SK-N-SH (cell line): Measurements from ENCODE around the gene CMBL. TPM values are rescaled to one million over a fixed set of nuclear protein-coding genes. Genes with fewer than 3 reads are reported as not detected.
"Not testable (repeated sequence)": the region's sequence is repeated elsewhere in the genome, so short reads cannot be mapped to it uniquely, and the experiment has no call there.

Experiments
- CTCF ChIA-PET: fragments of 300-600, 350-600 bp; formaldehyde crosslinking; extraction: SDS; loops from one replicate; lab custom pipeline; 2021; lab: Yijun Ruan, JAX
- POLR2A ChIA-PET: fragments of 350-600 bp; sonication (Branson Sonifier 250); formaldehyde crosslinking; extraction: SDS; loops from one replicate; lab custom pipeline; 2020; ENCODE audit warnings: antibody characterized with exemption, inconsistent platforms; lab: Yijun Ruan, JAX
- DNase-seq: peaks from one replicate; pipeline ENCODE4 v3.0.0; 2012
- H2AFZ ChIP-seq: fragments of 200-600 bp; sonication (generic); 2 replicates; pipeline ENCODE4 v1.8.1; 2016; ENCODE audit warnings: antibody characterized with exemption, mild to moderate bottlenecking, low read depth
- H3F3A ChIP-seq: fragments of 200-600 bp; sonication (generic); replicated peaks from 2 replicates; pipeline ENCODE3; 2016; ENCODE audit warnings: antibody characterized with exemption, mild to moderate bottlenecking; ENCODE audit not compliant: insufficient read depth
- H3K27ac ChIP-seq, 2 experiments: fragments of 200-500 bp in 1 of 2; fragments of 200-600 bp in 1 of 2; sonication (Bioruptor generic) in 1 of 2; sonication (generic), shearing (Covaris generic) in 1 of 2; 2 replicates each; pipeline versions ENCODE4 v1.5.1 to v1.6.1; 2014 to 2016; ENCODE audit warnings: low read depth in 2 of 2, inconsistent platforms in 1 of 2, low read length in 1 of 2, mild to moderate bottlenecking in 1 of 2, mixed read lengths in 1 of 2
- H3K27me3 ChIP-seq: fragments of 200-600 bp; sonication (generic), shearing (Covaris generic); 2 replicates; pipeline ENCODE4 v1.6.1; 2016; ENCODE audit warnings: mixed run types; ENCODE audit not compliant: insufficient read depth
- H3K36me3 ChIP-seq, 2 experiments: fragments of 200-500 bp in 1 of 2; fragments of 200-600 bp in 1 of 2; sonication (Bioruptor generic) in 1 of 2; sonication (generic) in 1 of 2; replicated peaks in 1 of 2; 2 replicates each; pipeline versions ENCODE3 to v1.5.1; 2014 to 2016; ENCODE audit warnings: low read length in 1 of 2, mild to moderate bottlenecking in 1 of 2; ENCODE audit not compliant: insufficient read depth in 2 of 2, control insufficient read depth in 1 of 2
- H3K4me1 ChIP-seq, 2 experiments: fragments of 200-500 bp in 1 of 2; fragments of 200-600 bp in 1 of 2; sonication (Bioruptor generic) in 1 of 2; sonication (generic), shearing (Covaris generic) in 1 of 2; 2 replicates each; pipeline versions ENCODE4 v1.5.1 to v1.6.1; 2014 to 2016; ENCODE audit warnings: low read depth in 1 of 2, low read length in 1 of 2, mixed run types in 1 of 2; ENCODE audit not compliant: insufficient read depth in 2 of 2, control insufficient read depth in 1 of 2
- H3K4me2 ChIP-seq: fragments of 200-600 bp; sonication (generic), shearing (Covaris generic); 2 replicates; pipeline ENCODE4 v1.6.1; 2017; ENCODE audit warnings: mixed run types
- H3K4me3 ChIP-seq, 2 experiments: fragments of 200-500 bp in 1 of 2; fragments of 200-600 bp in 1 of 2; sonication (Bioruptor generic) in 1 of 2; sonication (generic), shearing (Covaris generic) in 1 of 2; 2 replicates each; pipeline versions ENCODE4 v1.5.1 to v1.8.1; 2014 to 2016; ENCODE audit warnings: low read depth in 2 of 2, inconsistent platforms in 1 of 2, low read length in 1 of 2, mild to moderate bottlenecking in 1 of 2, mixed read lengths in 1 of 2, moderate library complexity in 1 of 2
- H3K79me2 ChIP-seq: fragments of 200-600 bp; sonication (generic); 2 replicates; pipeline ENCODE4 v1.8.1; 2017; ENCODE audit warnings: mild to moderate bottlenecking; ENCODE audit not compliant: insufficient read depth
- H3K9ac ChIP-seq: fragments of 200-600 bp; sonication (generic); 2 replicates; pipeline ENCODE4 v1.6.1; 2017; ENCODE audit warnings: mixed run types
- H3K9me2 ChIP-seq: fragments of 200-600 bp; sonication (generic); 2 replicates; pipeline ENCODE4 v1.6.1; 2017; ENCODE audit warnings: mixed run types
- H3K9me3 ChIP-seq: fragments of 200-600 bp; sonication (generic); 2 replicates; pipeline ENCODE4 v1.6.1; 2017; ENCODE audit warnings: mixed run types, mild to moderate bottlenecking, moderate library complexity
- H4K20me1 ChIP-seq: fragments of 200-600 bp; sonication (generic); 2 replicates; pipeline ENCODE4 v1.6.1; 2017; ENCODE audit warnings: mild to moderate bottlenecking, mixed run types; ENCODE audit not compliant: insufficient read depth
- FOSL2 ChIP-seq: IDR thresholded peaks from 2 replicates; pipeline ENCODE4 v1.4.0; 2012; ENCODE audit warnings: low read depth, mild to moderate bottlenecking, moderate library complexity, borderline replicate concordance
- MEF2A ChIP-seq: IDR thresholded peaks from 2 replicates; pipeline ENCODE4 v1.4.0; 2012; ENCODE audit warnings: low read depth, borderline replicate concordance
- RFX5 ChIP-seq: IDR thresholded peaks from 2 replicates; pipeline ENCODE4 v1.6.1; 2012; ENCODE audit warnings: mild to moderate bottlenecking, improper control_type of control experiment, low read length
- TCF12 ChIP-seq: IDR thresholded peaks from 2 replicates; pipeline ENCODE4 v1.4.0; 2012
- WGBS: methylation state at CpG from one replicate; pipeline ENCODE4 v1.1.6; 2017; ENCODE audit warnings: low lambda C conversion rate; 5-methylcytosine and 5-hydroxymethylcytosine counted together
- polyA plus RNA-seq, 3 experiments: library from polyadenylated mRNA; depleted of rRNA; stranded (reverse); fragments of >200 nt; gene quantifications; 2 replicates each; pipeline ENCODE4 v1.2.3, GENCODE V29; 2012
- TF ChIP-seq, protein P1 (sequence below): IDR thresholded peaks from 2 replicates; pipeline ENCODE4 v1.6.1; 2012; ENCODE audit warnings: mild to moderate bottlenecking, low read depth, low read length, moderate library complexity
- TF ChIP-seq, protein P2 (sequence below): fragments of 200-600 bp; sonication (generic); IDR thresholded peaks from 2 replicates; pipeline ENCODE4 v1.6.1; 2017; ENCODE audit warnings: antibody characterized with exemption, mild to moderate bottlenecking, moderate library complexity

CMBL gene
- polyA plus RNA-seq, 1 of the 3 experiments (the other 2 are of a cell fraction), result 61.0 TPM

GRCh38 chr5:10310835-10311570, 3.3 kb upstream of the CMBL start:
- TF ChIP-seq FOSL2, result peak; percentile 15; the same call in 1 of the 2 replicates
- H3K27ac ChIP-seq, H3K27me3 ChIP-seq, H3K79me2 ChIP-seq, H3K9me2 ChIP-seq, DNase-seq, H3K9me3 ChIP-seq, POLR2A ChIA-PET, CTCF ChIA-PET, H2AFZ ChIP-seq, H3K36me3 ChIP-seq, H3F3A ChIP-seq, H3K9ac ChIP-seq, H4K20me1 ChIP-seq, H3K4me3 ChIP-seq: not testable (repeated sequence)
- 83% methylated on average over 8 of the region's 8 CpGs for WGBS
- Histone ChIP-seq H3K4me2 (peak overlapping the region; percentile 53), H3K4me1 (peaks cover 10 to 14% of the 10 kb centered on the region in 2 experiments; a peak in 2 of 4 replicates)

GRCh38 chr5:10310066-10310779, 2.5 kb upstream of the CMBL start:
- H3K4me2 ChIP-seq, result peak overlapping the region; percentile 53
- peak overlapping the region; percentile 61; the same call in 1 of the 2 replicates for H2AFZ ChIP-seq
- H4K20me1 ChIP-seq, result no peaks in the 10 kb centered on the region
- no peak overlapping the region for H3K4me3 ChIP-seq
- H3K27ac ChIP-seq, result peak overlapping the region in 1 of 2 experiments; percentile 39; a peak in 3 of 4 replicates
- TF ChIP-seq RFX5 (peak; percentile 64; the same call in 1 of the 2 replicates), MEF2A (no peak), FOSL2 (peak; percentile 41; the same call in 1 of the 2 replicates), TCF12 (0 out of 2 replicates have a peak, but pooled peaks have one; percentile 7)
- TF ChIP-seq, protein P1, sequence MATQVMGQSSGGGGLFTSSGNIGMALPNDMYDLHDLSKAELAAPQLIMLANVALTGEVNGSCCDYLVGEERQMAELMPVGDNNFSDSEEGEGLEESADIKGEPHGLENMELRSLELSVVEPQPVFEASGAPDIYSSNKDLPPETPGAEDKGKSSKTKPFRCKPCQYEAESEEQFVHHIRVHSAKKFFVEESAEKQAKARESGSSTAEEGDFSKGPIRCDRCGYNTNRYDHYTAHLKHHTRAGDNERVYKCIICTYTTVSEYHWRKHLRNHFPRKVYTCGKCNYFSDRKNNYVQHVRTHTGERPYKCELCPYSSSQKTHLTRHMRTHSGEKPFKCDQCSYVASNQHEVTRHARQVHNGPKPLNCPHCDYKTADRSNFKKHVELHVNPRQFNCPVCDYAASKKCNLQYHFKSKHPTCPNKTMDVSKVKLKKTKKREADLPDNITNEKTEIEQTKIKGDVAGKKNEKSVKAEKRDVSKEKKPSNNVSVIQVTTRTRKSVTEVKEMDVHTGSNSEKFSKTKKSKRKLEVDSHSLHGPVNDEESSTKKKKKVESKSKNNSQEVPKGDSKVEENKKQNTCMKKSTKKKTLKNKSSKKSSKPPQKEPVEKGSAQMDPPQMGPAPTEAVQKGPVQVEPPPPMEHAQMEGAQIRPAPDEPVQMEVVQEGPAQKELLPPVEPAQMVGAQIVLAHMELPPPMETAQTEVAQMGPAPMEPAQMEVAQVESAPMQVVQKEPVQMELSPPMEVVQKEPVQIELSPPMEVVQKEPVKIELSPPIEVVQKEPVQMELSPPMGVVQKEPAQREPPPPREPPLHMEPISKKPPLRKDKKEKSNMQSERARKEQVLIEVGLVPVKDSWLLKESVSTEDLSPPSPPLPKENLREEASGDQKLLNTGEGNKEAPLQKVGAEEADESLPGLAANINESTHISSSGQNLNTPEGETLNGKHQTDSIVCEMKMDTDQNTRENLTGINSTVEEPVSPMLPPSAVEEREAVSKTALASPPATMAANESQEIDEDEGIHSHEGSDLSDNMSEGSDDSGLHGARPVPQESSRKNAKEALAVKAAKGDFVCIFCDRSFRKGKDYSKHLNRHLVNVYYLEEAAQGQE, result no peak
- TF ChIP-seq, protein P2, sequence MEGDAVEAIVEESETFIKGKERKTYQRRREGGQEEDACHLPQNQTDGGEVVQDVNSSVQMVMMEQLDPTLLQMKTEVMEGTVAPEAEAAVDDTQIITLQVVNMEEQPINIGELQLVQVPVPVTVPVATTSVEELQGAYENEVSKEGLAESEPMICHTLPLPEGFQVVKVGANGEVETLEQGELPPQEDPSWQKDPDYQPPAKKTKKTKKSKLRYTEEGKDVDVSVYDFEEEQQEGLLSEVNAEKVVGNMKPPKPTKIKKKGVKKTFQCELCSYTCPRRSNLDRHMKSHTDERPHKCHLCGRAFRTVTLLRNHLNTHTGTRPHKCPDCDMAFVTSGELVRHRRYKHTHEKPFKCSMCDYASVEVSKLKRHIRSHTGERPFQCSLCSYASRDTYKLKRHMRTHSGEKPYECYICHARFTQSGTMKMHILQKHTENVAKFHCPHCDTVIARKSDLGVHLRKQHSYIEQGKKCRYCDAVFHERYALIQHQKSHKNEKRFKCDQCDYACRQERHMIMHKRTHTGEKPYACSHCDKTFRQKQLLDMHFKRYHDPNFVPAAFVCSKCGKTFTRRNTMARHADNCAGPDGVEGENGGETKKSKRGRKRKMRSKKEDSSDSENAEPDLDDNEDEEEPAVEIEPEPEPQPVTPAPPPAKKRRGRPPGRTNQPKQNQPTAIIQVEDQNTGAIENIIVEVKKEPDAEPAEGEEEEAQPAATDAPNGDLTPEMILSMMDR, result no peak
- TF ChIP-seq, all 33 proteins: peak for 3
- H3K27me3 ChIP-seq, result no peaks in the 10 kb centered on the region
- H3K9ac ChIP-seq, result no peak overlapping the region
- H3K36me3 ChIP-seq, result no peaks in the 10 kb centered on the region
- CTCF ChIA-PET, result no interaction called here
- WGBS, result 53% methylated on average over 8 of the region's 8 CpGs
- peaks cover 10 to 14% of the 10 kb centered on the region in 2 experiments; a peak in 2 of 4 replicates for H3K4me1 ChIP-seq
- H3K79me2 ChIP-seq, result peaks cover 4% of the 10 kb centered on the region; the same call in 1 of the 2 replicates
- DNase-seq, result no peak
- H3K9me2 ChIP-seq, result no peaks in the 10 kb centered on the region
- peaks cover 10% of the 10 kb centered on the region for H3F3A ChIP-seq
- POLR2A ChIA-PET, result no interaction called here
- H3K9me3 ChIP-seq, result no peaks in the 10 kb centered on the region
